Midbrain (tissue), 1 donor: ENCODE results near the gene HIVEP3.

Experiments used
- DNase-seq: peaks from one replicate; lab custom pipeline; 2025; lab: John Stamatoyannopoulos, UW

HIVEP3 gene

DNA sequence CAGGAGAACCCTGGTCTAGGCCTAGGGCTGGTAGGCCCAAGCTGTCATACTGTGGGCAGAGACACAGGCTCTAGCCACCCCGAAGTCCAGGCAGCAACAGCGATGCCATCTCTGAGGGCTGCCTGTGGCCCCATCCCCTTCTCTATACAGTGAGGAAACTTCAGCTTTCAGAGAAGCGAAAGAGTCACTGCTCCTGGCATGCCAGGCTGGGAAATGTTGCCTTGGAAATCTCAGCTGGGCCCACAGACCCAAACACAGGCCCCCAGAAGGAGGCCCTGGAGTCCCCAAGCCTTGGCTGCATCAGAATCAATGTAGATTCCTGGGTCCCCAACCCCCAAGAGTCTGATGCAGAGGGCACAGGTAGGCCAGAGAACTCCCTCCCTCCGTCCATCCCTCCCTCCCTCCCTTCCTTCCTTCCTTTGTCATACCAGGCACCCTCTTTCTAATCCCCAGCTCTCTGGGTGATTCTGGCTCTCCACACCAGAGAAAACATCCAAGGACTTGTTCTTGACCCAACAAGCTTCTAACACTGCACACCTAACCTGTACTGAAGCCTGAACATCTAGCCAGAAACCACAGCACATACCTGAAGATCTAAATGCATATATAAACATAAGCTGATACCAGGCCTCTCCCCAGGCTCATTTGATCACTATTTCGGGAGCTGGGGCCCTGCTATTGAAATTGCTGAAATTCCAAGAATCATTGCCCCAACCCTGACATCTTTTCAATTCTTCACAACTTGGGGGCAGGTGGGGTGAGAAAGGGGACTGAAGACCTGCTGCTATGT lies 291.0 kb downstream of the HIVEP3 start:
- no peak for DNase-seq

- no peak for DNase-seq
Observed at GRCh38 chr1:41626616-41627375, 291.9 kb downstream of the HIVEP3 start.

- no peak for DNase-seq
Observed at GRCh38 chr1:41626146-41626545, 292.6 kb downstream of the HIVEP3 start.

DNA sequence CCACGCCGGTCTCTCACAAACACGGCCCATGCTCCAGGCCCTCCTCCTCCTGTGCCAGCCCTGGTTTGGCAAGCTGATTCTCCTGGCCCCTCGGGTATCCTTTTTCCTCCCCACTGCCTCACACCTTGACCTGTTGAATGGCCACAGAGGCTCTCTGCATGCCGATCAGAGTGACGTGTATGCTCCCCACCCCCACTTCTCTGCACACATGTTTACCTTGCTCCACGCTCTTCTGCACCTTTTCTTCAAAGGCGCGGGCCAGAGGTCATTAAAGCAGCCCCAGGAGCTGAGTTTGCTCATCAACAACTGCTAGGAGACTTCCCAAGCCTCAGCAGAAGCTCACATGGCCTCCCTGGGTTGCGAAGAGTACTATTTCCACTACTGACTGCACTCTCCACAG lies 295.0 kb downstream of the HIVEP3 start:
- no peak for DNase-seq

DNA sequence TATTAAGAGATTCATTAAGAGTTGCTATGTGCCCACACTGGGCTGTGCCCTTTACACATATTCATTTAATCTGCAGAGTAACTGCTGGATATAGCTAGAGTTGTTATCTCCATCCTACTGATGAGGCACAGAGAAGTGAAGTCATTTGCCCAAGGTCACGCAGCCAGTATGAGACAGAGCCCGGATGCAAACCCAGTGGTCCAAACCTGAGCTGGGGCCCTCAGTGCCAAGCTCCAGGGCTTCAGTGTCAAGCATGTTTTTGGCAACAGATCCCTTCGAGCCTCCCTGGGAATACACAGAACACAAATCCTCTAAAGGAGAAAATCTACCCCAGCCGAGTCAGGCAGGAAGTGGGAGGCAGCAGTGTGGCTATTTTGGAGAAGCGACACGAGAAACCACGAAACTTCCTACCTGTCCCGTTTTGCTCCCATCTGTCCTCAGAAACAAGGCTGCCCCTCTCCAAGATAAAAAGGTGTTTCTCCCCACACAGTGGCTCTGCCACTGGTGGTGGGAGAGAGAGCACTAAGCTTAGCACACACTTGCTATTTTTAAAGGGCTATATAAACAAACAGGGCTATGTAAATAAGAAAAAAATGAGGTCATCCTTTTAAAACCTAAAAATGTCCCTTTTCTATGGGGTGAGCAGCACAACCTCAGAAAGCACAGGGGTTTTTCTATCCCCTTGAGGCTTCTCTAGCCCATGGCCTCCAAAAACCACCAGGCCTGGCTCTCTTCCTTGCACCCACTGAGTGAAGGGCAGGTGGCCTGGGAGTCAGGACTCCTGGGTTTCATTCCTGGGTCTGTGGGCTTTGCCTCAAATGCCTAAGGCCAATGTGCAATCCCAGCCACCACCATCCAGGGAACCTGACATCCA lies 295.6 kb downstream of the HIVEP3 start:
- DNase-seq: no peak

GRCh38 chr1:41622402-41622801 lies 296.3 kb downstream of the HIVEP3 start:
- DNase-seq: no peak

- no peak for DNase-seq
Observed at GRCh38 chr1:41621791-41622190, 296.9 kb downstream of the HIVEP3 start.

- no peak for DNase-seq
Observed at GRCh38 chr1:41621256-41621655, 297.5 kb downstream of the HIVEP3 start.

- no peak for DNase-seq
Observed at GRCh38 chr1:41620365-41621169, 298.2 kb downstream of the HIVEP3 start.

DNA sequence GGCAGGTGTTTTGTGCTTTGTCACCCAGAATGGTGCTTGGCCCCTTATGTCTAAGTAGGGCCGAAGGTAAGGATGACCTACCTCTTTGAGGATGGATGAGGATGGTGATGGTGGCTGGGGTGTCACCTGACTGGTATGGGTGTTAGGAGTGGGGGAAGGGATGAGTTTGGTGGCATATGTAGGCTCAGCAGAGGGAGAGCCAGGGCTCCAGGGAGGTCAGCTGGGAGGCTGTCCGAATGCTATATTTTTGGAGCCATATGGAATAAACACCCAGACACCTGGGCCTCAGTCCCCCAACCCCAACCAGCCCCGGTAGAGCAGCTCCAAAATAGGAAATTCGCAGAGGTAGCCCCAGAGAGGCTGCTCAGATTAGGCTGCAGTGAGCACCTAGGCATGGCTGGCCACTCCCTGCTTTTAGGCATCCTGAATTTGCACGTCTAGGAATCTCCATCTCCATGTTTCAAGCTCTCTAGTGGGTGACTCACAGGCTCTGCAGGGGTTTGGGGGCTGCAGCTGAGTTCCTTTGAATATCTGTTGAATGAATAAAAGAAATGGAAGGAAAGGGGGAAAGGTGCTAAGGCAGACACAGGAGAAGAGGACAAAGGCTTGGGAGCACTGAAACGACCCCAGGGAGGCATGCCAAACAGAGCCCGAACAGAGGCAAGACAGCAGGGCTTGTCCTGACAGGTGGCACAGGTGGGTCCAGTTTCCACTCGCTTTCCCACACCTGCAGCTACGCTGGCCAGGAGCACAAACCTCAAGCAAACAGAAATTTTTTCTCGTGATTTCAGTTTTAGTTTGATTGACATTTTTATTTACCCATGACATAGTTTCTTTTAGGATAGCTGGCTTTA lies 299.0 kb downstream of the HIVEP3 start:
- no peak for DNase-seq

DNA sequence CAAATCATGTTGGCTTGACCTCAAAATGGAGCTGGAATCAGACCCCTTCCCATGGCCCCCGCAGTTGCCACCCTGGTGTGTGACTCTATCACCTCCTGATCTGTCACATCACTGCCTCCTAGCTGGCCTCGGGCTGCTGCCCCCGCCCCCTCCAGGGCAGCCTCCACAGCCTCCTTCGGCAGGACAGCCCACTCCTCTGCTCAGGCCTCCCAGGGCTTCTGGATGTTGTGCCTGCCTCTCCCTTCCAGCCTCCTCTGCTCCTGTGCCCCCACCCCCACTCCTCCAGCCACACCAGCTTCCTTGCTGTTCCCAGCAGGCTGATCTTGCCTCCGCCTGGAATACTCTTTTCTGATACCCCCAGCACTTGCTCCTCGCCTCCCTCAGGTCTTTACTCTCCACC lies 299.9 kb downstream of the HIVEP3 start:
- DNase-seq: no peak

DNA sequence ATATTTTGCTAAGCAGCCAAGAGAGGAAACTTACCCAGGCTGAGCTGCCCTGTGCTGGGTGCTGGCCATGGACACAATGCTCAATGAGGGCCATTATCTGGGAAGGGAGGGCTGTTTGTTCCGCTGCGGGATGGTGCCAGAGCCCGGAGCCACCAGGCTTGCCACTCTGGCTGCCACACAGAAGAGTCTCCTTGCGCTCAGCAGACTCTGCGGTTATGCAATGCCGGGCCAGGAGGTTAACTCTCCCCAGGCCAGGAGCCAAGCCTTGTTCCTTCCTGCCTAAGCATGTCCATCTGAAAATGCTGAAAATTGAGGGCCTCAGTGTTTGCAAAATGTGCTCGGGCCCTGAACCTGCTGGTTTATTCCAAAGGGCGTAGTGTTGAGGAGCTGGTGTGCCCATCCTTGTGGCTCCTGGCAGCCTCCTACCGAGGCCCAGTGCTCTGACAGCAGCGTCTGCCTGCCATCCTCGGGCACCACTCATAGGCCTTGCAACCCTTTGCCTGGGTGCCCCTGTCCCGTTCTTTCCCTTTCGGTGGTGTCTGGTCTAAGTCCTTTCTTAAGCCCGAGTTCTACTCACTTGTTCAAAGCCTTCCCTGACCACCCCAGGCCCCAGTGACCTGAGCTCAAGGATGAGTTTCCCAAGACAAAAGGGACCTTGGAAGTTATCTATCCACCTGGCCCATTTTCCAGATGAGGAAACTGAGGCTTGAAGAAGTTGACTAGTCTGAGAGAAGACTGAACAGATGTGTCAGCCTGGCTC lies 300.5 kb downstream of the HIVEP3 start:
- DNase-seq: peak; percentile 95

DNA sequence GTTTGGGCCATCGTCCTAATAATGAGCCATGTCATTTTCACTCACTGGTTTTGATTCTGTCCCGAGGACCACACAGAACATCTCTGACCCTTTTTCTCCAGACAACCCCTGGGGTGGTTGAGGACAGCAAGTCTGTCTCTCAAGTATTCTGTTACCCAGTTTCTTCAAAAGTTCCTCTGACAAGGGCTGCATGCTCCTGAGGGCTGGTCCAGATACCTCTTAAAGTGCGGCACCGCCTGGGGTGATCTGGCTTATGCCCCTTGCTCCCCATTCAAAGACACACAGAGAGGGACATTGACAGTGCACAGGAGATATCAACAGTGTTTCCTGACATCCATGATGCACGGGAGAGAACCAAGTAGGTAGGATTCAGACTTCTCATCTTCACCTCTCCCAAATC lies 301.4 kb downstream of the HIVEP3 start:
- DNase-seq: no peak

DNA sequence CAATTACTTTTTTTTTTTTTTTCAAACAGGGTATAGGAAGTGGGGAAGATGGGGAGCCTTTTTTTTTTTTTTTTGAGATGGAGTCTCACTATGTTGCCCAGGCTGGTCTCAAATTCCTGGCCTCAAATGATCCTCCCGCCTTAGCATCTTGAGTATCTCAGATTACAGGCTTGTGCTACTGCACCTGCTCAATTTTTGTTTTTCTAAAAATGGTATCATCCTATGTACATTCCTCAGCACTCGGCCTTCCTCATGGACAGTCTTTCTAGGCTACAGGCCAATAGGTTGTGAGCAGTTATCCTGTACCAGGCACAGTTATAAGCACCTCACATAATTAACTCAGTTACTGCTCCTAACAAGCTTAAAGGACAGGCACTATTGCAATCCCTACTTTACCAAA lies 302.2 kb downstream of the HIVEP3 start:
- no peak for DNase-seq

DNA sequence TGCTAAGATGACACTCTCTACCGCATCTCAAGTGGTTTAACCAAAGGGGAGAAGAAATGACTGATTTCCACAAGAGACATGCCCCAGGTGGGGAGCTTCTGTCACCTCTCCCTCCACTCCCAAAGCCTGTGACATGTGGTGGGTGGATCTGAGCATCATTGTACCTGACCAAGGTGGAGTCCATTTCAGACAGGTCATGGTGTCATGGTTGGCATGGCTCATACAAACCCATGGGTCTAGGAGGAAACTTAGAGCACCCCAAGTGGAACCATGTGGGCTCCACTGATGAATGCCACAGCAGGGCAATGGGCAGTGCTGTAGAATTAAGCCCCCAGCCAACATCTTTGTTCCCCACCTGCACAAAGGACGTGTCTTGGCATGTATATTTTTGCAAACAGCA lies 302.7 kb downstream of the HIVEP3 start:
- DNase-seq: no peak

GRCh38 chr1:41615316-41615715 lies 303.4 kb downstream of the HIVEP3 start:
- DNase-seq: no peak

GRCh38 chr1:41614818-41615217 lies 303.9 kb downstream of the HIVEP3 start:
- DNase-seq: no peak

- DNase-seq: no peak
Observed at GRCh38 chr1:41613689-41614574, 304.8 kb downstream of the HIVEP3 start.

DNA sequence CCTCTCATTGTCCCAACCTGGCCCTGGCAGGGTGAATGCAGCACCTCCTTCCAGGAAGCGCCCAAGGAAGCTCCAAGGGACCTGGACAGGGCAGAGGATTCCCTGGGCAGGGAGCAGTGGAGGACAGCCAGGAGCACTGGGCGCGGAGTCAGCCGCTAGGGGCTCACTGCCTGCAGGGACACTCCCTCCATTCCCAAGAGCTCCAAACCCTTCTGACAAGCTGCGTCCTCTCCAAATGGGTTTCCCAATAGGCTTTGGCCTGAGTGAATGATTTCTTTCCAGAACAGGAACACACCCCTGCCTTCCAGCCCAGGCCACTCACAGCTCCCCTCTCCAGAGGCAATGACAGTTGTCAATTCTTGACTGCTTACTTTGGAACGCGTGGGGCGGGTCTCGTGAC lies 305.8 kb downstream of the HIVEP3 start:
- DNase-seq: no peak
